Sigmoid colon (tissue), 4 donors: ENCODE measurements around the gene DCAF5.
A peak's percentile ranks its signal among the peaks of the same experiment; 100 is the strongest.

Source experiments
- CTCF ChIP-seq, 4 experiments: fragments of 450-650 bp in 3 of 4; fragments of 200-600 bp in 1 of 4; IDR thresholded peaks; one replicate each; pipeline ENCODE4 v1.5.1; 2016 to 2019; ENCODE audit warnings: antibody characterized with exemption in 4 of 4, mild to moderate bottlenecking in 3 of 4, moderate library complexity in 2 of 4
- EP300 ChIP-seq, 4 donors: sonication (generic); formaldehyde crosslinking; IDR thresholded peaks; one replicate each; pipeline ENCODE4 v1.6.1; 2017; ENCODE audit warnings: antibody characterized with exemption in 4 of 4
- POLR2A ChIP-seq, 2 donors: fragments of 450-650 bp; IDR thresholded peaks; one replicate each; pipeline ENCODE4 v1.6.1; 2016; ENCODE audit warnings: antibody characterized with exemption in 2 of 2, mild to moderate bottlenecking in 2 of 2, moderate library complexity in 2 of 2
- POLR2AphosphoS5 ChIP-seq, 4 donors: sonication (generic); formaldehyde crosslinking; IDR thresholded peaks; one replicate each; pipeline ENCODE4 v1.6.1; 2017; ENCODE audit warnings: antibody characterized with exemption in 4 of 4

- TF ChIP-seq CTCF (IDR thresholded peaks at IDR 0.05) (no peak), POLR2A (IDR thresholded peaks at IDR 0.05) (no peak), POLR2AphosphoS5 (IDR thresholded peaks at IDR 0.05) (peak; percentile 71 to 86 (median 85)), EP300 (IDR thresholded peaks at IDR 0.05) (peak; percentile 62 to 87 (median 80))
Observed at GRCh38 chr14:69088586-69088985, 64.3 kb downstream of the DCAF5 start.
